H9 (cell line): Measurements from ENCODE around the gene TMTC2. TPM values are rescaled to one million over a fixed set of nuclear protein-coding genes. Genes with fewer than 3 reads are reported as not detected.

Experiments used
- DNase-seq: peaks from one replicate; pipeline ENCODE4 v3.0.0-alpha.2; 2017
- H2AFZ ChIP-seq: one replicate; pipeline ENCODE4 v1.6.1; 2013; ENCODE audit warnings: mild to moderate bottlenecking, low read length, control low read depth, moderate library complexity
- H2AK5ac ChIP-seq: 2 replicates; pipeline ENCODE4 v1.6.1; 2013; ENCODE audit warnings: low read length, control low read depth, mixed read lengths; ENCODE audit not compliant: insufficient read length
- H2BK120ac ChIP-seq: one replicate; pipeline ENCODE4 v1.6.1; 2013; ENCODE audit warnings: low read depth, mild to moderate bottlenecking, low read length, control low read depth, inconsistent platforms; ENCODE audit not compliant: poor library complexity, severe bottlenecking
- H2BK12ac ChIP-seq: 2 replicates; pipeline ENCODE4 v1.6.1; 2013; ENCODE audit warnings: low read length, control low read depth, mixed read lengths, low read depth; ENCODE audit not compliant: insufficient read length
- H2BK15ac ChIP-seq: 2 replicates; pipeline ENCODE4 v1.6.1; 2013; ENCODE audit warnings: low read depth, low read length, control low read depth
- H2BK20ac ChIP-seq: one replicate; pipeline ENCODE4 v1.6.1; 2013; ENCODE audit warnings: low read depth, mild to moderate bottlenecking, low read length, control low read depth, inconsistent platforms; ENCODE audit not compliant: poor library complexity, severe bottlenecking
- H2BK5ac ChIP-seq: 2 replicates; pipeline ENCODE4 v1.6.1; 2013; ENCODE audit warnings: low read length, control low read depth, mixed read lengths; ENCODE audit not compliant: insufficient read length
- H3K14ac ChIP-seq: 2 replicates; pipeline ENCODE4 v1.6.1; 2013; ENCODE audit warnings: low read length, control low read depth; ENCODE audit not compliant: insufficient read depth
- H3K18ac ChIP-seq: 2 replicates; pipeline ENCODE4 v1.6.1; 2013; ENCODE audit warnings: low read depth, mild to moderate bottlenecking, mixed read lengths, low read length, control low read depth; ENCODE audit not compliant: insufficient read length
- H3K23ac ChIP-seq: 2 replicates; pipeline ENCODE4 v1.6.1; 2013; ENCODE audit warnings: low read length, control low read depth, mixed read lengths, low read depth; ENCODE audit not compliant: insufficient read length
- H3K23me2 ChIP-seq: 2 replicates; pipeline ENCODE4 v1.6.1; 2013; ENCODE audit warnings: low read depth, mild to moderate bottlenecking, mixed read lengths, low read length, control low read depth; ENCODE audit not compliant: insufficient read length, poor library complexity, severe bottlenecking
- H3K27ac ChIP-seq: 2 replicates; pipeline ENCODE4 v1.5.1; 2013; ENCODE audit warnings: low read length, control low read depth, mixed read lengths, low read depth; ENCODE audit not compliant: insufficient read length
- H3K27me3 ChIP-seq: 2 replicates; pipeline ENCODE4 v1.6.1; 2013; ENCODE audit warnings: low read length, control low read depth, inconsistent platforms; ENCODE audit not compliant: insufficient read depth
- H3K4ac ChIP-seq: 2 replicates; pipeline ENCODE4 v1.6.1; 2013; ENCODE audit warnings: low read depth, mild to moderate bottlenecking, control low read depth, inconsistent platforms, low read length, moderate library complexity
- H3K4me1 ChIP-seq: 2 replicates; pipeline ENCODE4 v1.6.1; 2013; ENCODE audit warnings: low read length, control low read depth, inconsistent platforms; ENCODE audit not compliant: insufficient read depth
- H3K4me2 ChIP-seq: 2 replicates; pipeline ENCODE4 v1.6.1; 2013; ENCODE audit warnings: low read length, control low read depth, mixed read lengths; ENCODE audit not compliant: insufficient read length, insufficient read depth
- H3K56ac ChIP-seq: 2 replicates; pipeline ENCODE4 v1.6.1; 2013; ENCODE audit warnings: low read depth, mild to moderate bottlenecking, mixed read lengths, low read length, control low read depth; ENCODE audit not compliant: insufficient read length
- H3K79me1 ChIP-seq: 2 replicates; pipeline ENCODE4 v1.6.1; 2013; ENCODE audit warnings: low read depth, mild to moderate bottlenecking, moderate library complexity, low read length, control low read depth, inconsistent platforms; ENCODE audit not compliant: insufficient read depth, poor library complexity, severe bottlenecking
- H3K79me2 ChIP-seq: 2 replicates; pipeline ENCODE4 v1.6.1; 2013; ENCODE audit warnings: low read length, control low read depth, inconsistent platforms; ENCODE audit not compliant: insufficient read depth
- H3K9ac ChIP-seq: 2 replicates; pipeline ENCODE4 v1.6.1; 2013; ENCODE audit warnings: low read length, control low read depth, mixed read lengths; ENCODE audit not compliant: insufficient read length; ENCODE audit errors: extremely low read depth
- H3K9me3 ChIP-seq: one replicate; pipeline ENCODE4 v1.6.1; 2013; ENCODE audit warnings: low read depth, low read length, inconsistent platforms; ENCODE audit not compliant: control insufficient read depth
- H3T11ph ChIP-seq: one replicate; pipeline ENCODE4 v1.6.1; 2013; ENCODE audit warnings: mild to moderate bottlenecking, low read length, control low read depth, inconsistent platforms
- H4K20me1 ChIP-seq: one replicate; pipeline ENCODE4 v1.6.1; 2013; ENCODE audit not compliant: control insufficient read depth, insufficient read length, insufficient read depth
- H4K5ac ChIP-seq: 2 replicates; pipeline ENCODE4 v1.6.1; 2013; ENCODE audit warnings: low read depth, mild to moderate bottlenecking, mixed read lengths, low read length, control low read depth; ENCODE audit not compliant: insufficient read length
- H4K8ac ChIP-seq: replicated peaks from 2 replicates; pipeline ENCODE4 v1.6.1; 2013; ENCODE audit warnings: low read length, control low read depth, mixed read lengths, low read depth; ENCODE audit not compliant: insufficient read length
- H4K91ac ChIP-seq: 2 replicates; pipeline ENCODE4 v1.6.1; 2013; ENCODE audit warnings: low read depth, mild to moderate bottlenecking, moderate library complexity, mixed read lengths, low read length, control low read depth; ENCODE audit not compliant: insufficient read length
- H3K27ac Mint-ChIP-seq, 3 experiments: 2 replicates in 2 of 3; 3 replicates in 1 of 3; pipeline ENCODE4 v1.8.0; 2020 to 2021; ENCODE audit warnings: mixed read lengths in 3 of 3, mild to moderate bottlenecking in 1 of 3, moderate library complexity in 1 of 3
- H3K27me3 Mint-ChIP-seq: 2 replicates; pipeline ENCODE4 v1.8.0; 2021; ENCODE audit warnings: low read depth, mild to moderate bottlenecking, moderate library complexity, mixed read lengths
- H3K36me3 Mint-ChIP-seq, 3 experiments: 2 replicates in 2 of 3; 3 replicates in 1 of 3; pipeline ENCODE4 v1.8.0; 2020 to 2021; ENCODE audit warnings: low read depth in 3 of 3, mixed read lengths in 3 of 3; ENCODE audit not compliant: insufficient read depth in 1 of 3
- H3K4me1 Mint-ChIP-seq, 2 experiments: 2 replicates each; pipeline ENCODE4 v1.8.0; 2020; ENCODE audit warnings: mixed read lengths in 2 of 2
- H3K4me3 Mint-ChIP-seq, 2 experiments: 2 replicates in 1 of 2; 3 replicates in 1 of 2; pipeline ENCODE4 v1.8.0; 2020 to 2021; ENCODE audit warnings: mild to moderate bottlenecking in 2 of 2, mixed read lengths in 2 of 2, moderate library complexity in 1 of 2
- H3K9me3 Mint-ChIP-seq, 2 experiments: 2 replicates in 1 of 2; 3 replicates in 1 of 2; pipeline ENCODE4 v1.8.0; 2020; ENCODE audit warnings: mild to moderate bottlenecking in 2 of 2, mixed read lengths in 2 of 2, moderate library complexity in 1 of 2
- WGBS: extraction: QIAGEN DNeasy Blood & Tissue Kit; methylation state at CpG from one replicate; pipeline ENCODE4 v1.1.7; 2013; ENCODE audit warnings: missing lambda C conversion rate, low lambda C conversion rate, mixed read lengths; ENCODE audit not compliant: insufficient read length; ENCODE audit errors: extremely low coverage; 5-methylcytosine and 5-hydroxymethylcytosine counted together
- total RNA-seq: library from RNA; stranded (reverse); gene quantifications from 2 replicates; pipeline ENCODE4 v1.2.1, GENCODE V29; 2021
- TF ChIP-seq, protein P1 (sequence below): fragments of 200-600 bp; sonication (generic); conservative IDR thresholded peaks from 3 replicates; pipeline ENCODE4 v1.8.0; 2021; ENCODE audit warnings: antibody characterized with exemption, mild to moderate bottlenecking

The TMTC2 gene
- total RNA-seq, 1 experiment from 2014 or later: 3.1 TPM

DNA sequence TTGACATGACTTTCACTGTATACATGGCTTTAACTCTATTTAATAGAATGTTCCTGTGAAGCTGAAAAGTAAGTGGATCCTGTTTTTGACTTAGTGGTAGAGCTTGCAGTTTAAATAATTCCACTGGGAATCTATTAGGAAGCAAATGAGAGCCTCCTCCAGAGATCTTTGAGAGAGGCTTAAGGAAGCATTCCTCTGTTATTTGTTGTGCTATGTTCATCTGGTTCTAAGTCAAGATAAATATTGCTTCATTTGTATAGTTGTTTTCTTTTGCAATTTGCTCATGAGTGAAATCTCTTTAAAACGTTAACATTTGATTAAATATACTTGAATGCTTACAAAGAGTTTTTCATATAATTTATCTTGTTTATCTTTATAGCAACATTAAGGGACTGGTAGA, 70.4 kb downstream of the TMTC2 start:
- Histone ChIP-seq H3K14ac (no peak overlapping the region), H4K5ac (no peak overlapping the region), H2BK15ac (no peak overlapping the region), H3K79me2 (no peaks in the 10 kb centered on the region), H3K56ac (no peak overlapping the region), H3K9me3 (no peaks in the 10 kb centered on the region), H3T11ph (no peak overlapping the region), H3K4me1 (no peaks in the 10 kb centered on the region; the same call in 1 of the 2 replicates), H3K27me3 (no peaks in the 10 kb centered on the region; the same call in 1 of the 2 replicates), H2BK120ac (no peak overlapping the region), H4K20me1 (no peaks in the 10 kb centered on the region), H3K23ac (no peak overlapping the region), H4K8ac (no peak overlapping the region), H3K18ac (no peak overlapping the region), H3K23me2 (no peaks in the 10 kb centered on the region), H3K79me1 (no peaks in the 10 kb centered on the region), H2AK5ac (no peak overlapping the region), H3K9ac (no peak overlapping the region), H3K4me2 (no peak overlapping the region), H4K91ac (no peak overlapping the region), H2AFZ (no peak overlapping the region), H3K27ac (no peak overlapping the region), H3K4ac (no peak overlapping the region), H2BK5ac (no peak overlapping the region), H2BK20ac (no peak overlapping the region), H2BK12ac (no peak overlapping the region)
- Mint-ChIP-seq H3K27me3 (peaks cover 7% of the 10 kb centered on the region; the same call in 1 of the 2 replicates), H3K27ac (no peak overlapping the region), H3K4me3 (no peak overlapping the region), H3K36me3 (no peaks in the 10 kb centered on the region), H3K4me1 (peaks cover 26 to 43% of the 10 kb centered on the region in 2 experiments), H3K9me3 (no peaks in the 10 kb centered on the region)
- TF ChIP-seq, protein P1, sequence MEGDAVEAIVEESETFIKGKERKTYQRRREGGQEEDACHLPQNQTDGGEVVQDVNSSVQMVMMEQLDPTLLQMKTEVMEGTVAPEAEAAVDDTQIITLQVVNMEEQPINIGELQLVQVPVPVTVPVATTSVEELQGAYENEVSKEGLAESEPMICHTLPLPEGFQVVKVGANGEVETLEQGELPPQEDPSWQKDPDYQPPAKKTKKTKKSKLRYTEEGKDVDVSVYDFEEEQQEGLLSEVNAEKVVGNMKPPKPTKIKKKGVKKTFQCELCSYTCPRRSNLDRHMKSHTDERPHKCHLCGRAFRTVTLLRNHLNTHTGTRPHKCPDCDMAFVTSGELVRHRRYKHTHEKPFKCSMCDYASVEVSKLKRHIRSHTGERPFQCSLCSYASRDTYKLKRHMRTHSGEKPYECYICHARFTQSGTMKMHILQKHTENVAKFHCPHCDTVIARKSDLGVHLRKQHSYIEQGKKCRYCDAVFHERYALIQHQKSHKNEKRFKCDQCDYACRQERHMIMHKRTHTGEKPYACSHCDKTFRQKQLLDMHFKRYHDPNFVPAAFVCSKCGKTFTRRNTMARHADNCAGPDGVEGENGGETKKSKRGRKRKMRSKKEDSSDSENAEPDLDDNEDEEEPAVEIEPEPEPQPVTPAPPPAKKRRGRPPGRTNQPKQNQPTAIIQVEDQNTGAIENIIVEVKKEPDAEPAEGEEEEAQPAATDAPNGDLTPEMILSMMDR: no peak
- WGBS: no CpG with 5 or more reads among the region's 1 CpG
- no peak for DNase-seq
